Stimulated activated CD4-positive, alpha-beta T cell treated with anti-CD3 and anti-CD28 coated beads, Interleukin-15, amount 100 ng/mL, for 1 hour (primary cell): ENCODE measurements around the gene EGLN1.
A peak's percentile ranks its signal among the peaks of the same experiment; 100 is the strongest.

ENCODE experiments used
- DNase-seq, 2 donors: peaks; one replicate each; pipeline ENCODE4 v3.0.0-alpha.2; 2020; ENCODE audit warnings: low read depth in 1 of 2, low spot score in 1 of 2

Gene EGLN1

GRCh38 chr1:231422798-231423309 lies 767 bp upstream of the EGLN1 start:
- DNase-seq, result no peak

DNA sequence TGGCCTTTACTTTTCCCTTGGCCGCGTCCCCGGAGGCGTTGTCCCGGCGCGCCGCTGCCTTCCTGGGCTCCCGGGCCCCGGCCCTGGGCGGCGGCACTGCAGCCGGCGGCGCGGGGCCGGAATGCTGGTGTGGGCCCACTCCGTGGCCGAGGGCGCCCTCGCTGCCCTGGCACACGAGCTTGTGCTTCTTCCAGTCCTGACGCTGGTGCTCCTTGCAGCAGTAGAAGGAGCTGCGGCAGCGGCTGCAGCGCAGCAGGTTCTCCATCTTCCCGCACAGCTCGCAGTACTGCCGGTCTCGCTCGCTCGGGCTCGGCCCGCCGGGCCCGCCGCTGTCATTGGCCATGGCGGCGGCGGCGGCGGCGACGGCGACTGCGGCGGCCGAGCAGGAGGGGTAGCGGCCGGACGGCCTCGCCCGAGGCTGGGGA lies 529 bp downstream of the EGLN1 start:
- DNase-seq, result peak in 1 of 2 donors; percentile 28

DNA sequence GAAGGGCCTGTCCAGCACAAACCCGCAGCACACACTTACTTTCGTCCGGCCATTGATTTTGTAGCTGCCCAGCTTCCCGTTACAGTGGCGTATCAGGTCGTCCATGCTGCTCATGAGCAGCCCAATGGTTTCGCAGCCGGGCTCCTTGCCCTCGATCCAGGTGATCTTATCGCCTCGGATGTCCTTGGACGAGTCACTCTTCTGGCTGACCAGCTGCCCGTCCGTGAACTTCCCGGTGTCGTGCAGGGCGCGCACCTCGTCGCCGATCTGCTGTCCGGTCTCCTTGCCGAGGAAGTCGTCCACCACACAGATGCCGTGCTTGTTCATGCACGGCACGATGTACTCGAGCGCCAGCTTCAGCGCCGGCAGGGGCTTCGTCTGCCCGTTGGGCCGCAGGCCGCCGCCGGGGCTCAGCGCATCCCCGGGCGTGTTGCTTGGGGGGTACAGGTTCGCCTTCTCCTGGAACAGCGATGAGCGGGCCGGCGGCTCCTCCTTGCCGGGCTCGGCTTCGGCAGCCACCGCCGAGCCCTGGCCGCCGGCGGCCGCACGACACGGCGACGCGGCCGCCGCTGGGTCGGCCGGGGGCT lies 1.0 kb downstream of the EGLN1 start:
- peak in 1 of 2 donors; percentile 26 for DNase-seq

GRCh38 chr1:231420299-231420958 lies 1.7 kb downstream of the EGLN1 start:
- no peak for DNase-seq

- no peak for DNase-seq
These were observed 2.3 kb downstream of the EGLN1 start for GRCh38 chr1:231419738-231420298.

- no peak for DNase-seq
These were observed 2.9 kb downstream of the EGLN1 start for GRCh38 chr1:231419147-231419546.

DNA sequence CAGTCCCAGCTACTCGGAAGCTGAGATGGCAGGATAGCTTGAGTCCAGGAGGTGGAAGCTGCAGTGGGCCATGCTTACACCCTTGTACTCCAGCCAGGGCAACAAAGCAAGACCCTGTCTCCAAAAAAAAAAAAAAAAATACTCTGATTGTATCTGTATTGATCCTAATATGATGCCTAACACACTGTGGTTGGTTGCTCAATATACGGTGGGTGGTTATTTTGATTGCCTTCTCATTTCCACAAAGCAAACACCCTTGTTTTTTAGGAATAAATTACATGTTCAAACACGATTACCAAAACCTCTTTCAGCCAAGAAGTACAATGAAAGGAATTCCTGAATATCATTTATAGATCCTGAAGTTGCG lies 3.4 kb downstream of the EGLN1 start:
- DNase-seq, result no peak

GRCh38 chr1:231418101-231418740 lies 3.9 kb downstream of the EGLN1 start:
- DNase-seq, result no peak

GRCh38 chr1:231417513-231417912 lies 4.6 kb downstream of the EGLN1 start:
- DNase-seq, result no peak

DNA sequence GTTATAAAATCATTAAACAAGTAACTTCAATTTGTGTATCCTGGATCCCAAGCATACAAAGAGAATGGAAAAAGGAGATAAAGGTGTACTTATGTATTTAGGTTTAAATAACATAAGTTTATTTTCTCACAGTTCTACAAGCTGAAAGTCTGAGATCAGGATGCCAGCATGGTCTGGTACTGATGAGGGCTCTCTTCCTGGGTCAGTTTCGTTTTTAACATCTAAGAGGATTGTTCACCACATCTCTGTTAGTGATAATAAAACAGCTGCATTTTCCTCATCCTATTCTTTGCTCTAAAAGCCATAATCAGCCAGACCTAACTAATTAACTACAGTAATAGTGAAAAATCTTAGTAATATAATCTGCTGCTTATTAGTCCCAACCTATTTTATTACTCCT lies 5.2 kb downstream of the EGLN1 start:
- DNase-seq, result no peak

DNA sequence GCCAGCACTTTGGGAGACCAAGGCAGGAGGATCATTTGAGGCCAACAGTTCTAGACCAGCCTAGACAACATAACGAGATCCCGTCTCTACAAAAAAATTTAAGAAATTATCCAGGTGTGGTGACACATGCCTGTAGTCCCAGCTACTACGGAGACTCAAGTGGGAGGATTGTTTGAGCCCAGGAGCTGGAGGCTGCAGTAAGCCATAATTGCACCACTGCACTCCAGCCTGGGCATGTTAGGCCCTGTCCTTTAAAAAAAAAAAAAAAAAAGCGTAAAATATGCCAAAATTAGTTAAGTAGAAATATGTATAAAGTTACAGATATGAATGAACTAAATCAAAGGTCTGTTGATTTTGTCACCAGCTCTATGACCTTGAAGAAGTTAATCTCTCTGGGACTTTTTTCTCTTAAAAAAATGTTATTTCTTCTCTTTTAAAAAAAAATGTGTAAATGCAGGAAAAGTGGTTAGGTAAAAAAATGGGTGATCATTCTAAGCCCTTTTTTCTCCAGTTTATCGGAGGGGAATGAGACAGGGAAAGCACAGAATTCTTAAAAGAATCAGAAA lies 7.0 kb downstream of the EGLN1 start:
- DNase-seq, result no peak

GRCh38 chr1:231414260-231415016 lies 7.6 kb downstream of the EGLN1 start:
- DNase-seq, result no peak

DNA sequence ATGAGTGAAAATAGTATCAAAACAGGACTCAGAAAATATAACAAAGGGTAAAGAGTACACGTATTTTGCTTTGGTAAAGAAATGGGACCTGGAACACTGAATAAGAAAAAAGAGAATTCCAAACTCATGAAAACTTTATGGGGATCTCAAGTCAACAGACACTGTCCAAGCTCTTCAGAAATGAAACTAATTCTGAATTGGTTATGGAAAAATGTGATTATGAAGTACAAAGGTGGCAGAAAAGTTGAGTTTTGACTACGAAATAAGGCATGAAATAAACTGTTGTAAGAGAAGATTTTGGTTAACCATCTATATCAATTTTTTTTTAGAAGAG lies 8.4 kb downstream of the EGLN1 start:
- no peak for DNase-seq

DNA sequence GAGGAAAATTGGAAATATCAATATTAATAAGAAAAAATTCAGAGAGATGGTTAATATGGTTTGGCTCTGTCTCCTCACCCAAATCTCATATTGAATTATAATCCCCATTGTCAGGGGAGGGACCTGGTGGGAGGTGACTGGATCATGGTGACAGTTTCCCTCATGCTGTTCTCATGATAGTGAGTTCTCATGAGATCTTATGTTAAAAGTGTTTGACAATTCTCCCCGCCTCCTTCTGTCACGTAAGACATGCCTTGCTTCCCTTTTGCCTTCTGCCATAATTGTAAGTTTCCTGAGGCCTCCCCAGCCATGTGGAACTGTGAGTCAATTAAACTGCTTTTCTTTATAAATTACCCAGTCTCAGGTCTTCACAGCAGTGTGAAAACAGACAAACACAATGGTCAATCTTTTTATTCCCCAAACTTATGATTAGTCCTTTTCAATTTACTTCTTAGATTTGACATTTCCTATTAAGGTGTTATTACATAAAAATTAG lies 11.0 kb downstream of the EGLN1 start:
- no peak for DNase-seq

- DNase-seq, result no peak
These were observed 12.0 kb downstream of the EGLN1 start for GRCh38 chr1:231410036-231410612.

DNA sequence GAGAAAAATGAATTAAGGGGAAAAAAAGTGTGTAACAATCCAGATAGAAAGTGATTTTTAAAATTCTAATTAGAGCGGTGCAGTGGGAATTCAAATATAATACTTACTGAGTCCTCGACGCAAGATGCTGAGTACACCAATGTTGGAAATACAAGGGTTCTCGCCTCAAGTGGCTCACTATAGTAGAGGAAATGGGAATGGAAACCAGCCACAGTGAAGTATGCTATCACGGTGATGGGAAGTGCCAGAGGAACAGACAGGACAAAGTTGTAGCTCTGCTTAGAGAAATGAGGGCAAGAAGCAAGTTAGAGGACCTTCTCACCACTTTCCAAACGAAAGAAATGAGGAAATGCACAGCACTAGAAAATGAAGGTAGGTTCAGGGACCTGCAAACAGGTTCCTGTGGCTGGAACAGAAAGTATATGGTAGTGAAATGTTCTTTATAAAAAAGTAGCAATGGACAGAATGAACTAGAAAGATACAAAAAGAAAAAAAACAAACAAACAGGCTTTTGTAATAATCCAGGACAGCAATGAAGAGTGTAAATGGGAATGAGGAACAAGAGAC lies 13.5 kb downstream of the EGLN1 start:
- no peak for DNase-seq

- no peak for DNase-seq
These were observed 14.3 kb downstream of the EGLN1 start for GRCh38 chr1:231407547-231408396.

DNA sequence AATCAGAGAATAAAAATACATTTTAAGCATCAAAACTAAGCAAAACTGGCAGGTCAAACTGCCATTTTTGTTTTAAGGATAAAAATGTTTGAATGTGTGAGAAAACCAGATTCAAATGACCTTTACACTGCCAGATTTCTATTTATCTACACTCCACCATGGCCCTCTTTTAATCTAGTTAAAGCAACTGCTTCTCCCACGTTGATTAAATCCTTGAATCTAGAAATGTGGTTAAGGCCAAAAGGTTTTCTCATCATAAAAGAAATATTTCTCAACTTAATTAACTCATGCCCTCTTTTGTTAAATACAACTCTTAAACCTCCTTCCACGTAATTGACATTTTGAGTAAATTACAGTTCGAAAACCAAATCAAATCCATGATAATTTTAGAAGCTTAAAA lies 15.0 kb downstream of the EGLN1 start:
- no peak for DNase-seq

DNA sequence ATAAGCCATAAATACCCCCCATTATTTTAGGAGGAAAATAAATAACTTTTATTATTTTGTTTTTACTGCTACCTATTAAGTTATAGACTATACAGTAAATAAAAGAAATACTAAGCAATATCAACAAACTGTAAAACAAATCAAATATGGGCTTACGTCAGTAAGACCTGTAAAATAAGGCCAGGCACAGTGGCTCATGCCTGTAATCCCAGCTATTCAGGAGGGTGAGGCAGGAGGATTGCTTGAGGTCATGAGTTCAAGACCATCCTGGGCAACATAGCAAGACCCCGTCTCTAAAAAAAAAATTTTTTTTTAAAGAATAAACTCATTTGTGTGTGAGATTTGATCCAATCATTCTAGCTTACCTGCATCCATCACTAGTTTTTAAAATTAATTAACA lies 17.8 kb downstream of the EGLN1 start:
- DNase-seq, result no peak
